Neuron (in vitro differentiated cells): Measurements from ENCODE around the gene SCGB1C2.

Experiments used
- H2AFZ ChIP-seq: one replicate; pipeline ENCODE4 v1.6.1; 2013; ENCODE audit warnings: low read depth, mild to moderate bottlenecking, inconsistent platforms, low read length, moderate library complexity
- H3K27me3 ChIP-seq: one replicate; pipeline ENCODE4 v1.6.1; 2013; ENCODE audit warnings: low read length; ENCODE audit not compliant: insufficient read depth
- H3K36me3 ChIP-seq: one replicate; pipeline ENCODE4 v1.6.1; 2013; ENCODE audit warnings: low read length; ENCODE audit not compliant: insufficient read depth
- H3K4me1 ChIP-seq: one replicate; pipeline ENCODE4 v1.6.1; 2013; ENCODE audit warnings: low read length; ENCODE audit not compliant: insufficient read depth
- H3K4me3 ChIP-seq: 2 replicates; pipeline ENCODE4 v1.5.1; 2013; ENCODE audit warnings: mild to moderate bottlenecking, low read length, moderate library complexity
- H3K9me3 ChIP-seq: one replicate; pipeline ENCODE4 v1.6.1; 2013; ENCODE audit warnings: low read length

SCGB1C2 gene

GRCh38 chr17:144936-145670 lies 7.7 kb downstream of the SCGB1C2 start:
- H3K9me3 ChIP-seq = no peaks in the 10 kb centered on the region
- no peak overlapping the region for H2AFZ ChIP-seq
- no peak overlapping the region for H3K4me3 ChIP-seq
- H3K4me1 ChIP-seq = no peaks in the 10 kb centered on the region
- no peaks in the 10 kb centered on the region for H3K36me3 ChIP-seq
- H3K27me3 ChIP-seq = no peaks in the 10 kb centered on the region

GRCh38 chr17:145671-146541 lies 8.5 kb downstream of the SCGB1C2 start:
- Histone ChIP-seq H3K9me3 (no peaks in the 10 kb centered on the region), H3K36me3 (no peaks in the 10 kb centered on the region), H3K27me3 (no peaks in the 10 kb centered on the region), H3K4me3 (no peak overlapping the region), H3K4me1 (no peaks in the 10 kb centered on the region), H2AFZ (no peak overlapping the region)

- Histone ChIP-seq H3K4me3 (no peak overlapping the region), H3K9me3 (no peaks in the 10 kb centered on the region), H2AFZ (no peak overlapping the region), H3K4me1 (no peaks in the 10 kb centered on the region), H3K27me3 (no peaks in the 10 kb centered on the region), H3K36me3 (no peaks in the 10 kb centered on the region)
These were observed 9.2 kb downstream of the SCGB1C2 start for GRCh38 chr17:146546-146945.

- H2AFZ ChIP-seq = no peak overlapping the region
- H3K4me1 ChIP-seq = no peaks in the 10 kb centered on the region
- no peaks in the 10 kb centered on the region for H3K36me3 ChIP-seq
- H3K27me3 ChIP-seq = no peaks in the 10 kb centered on the region
- H3K9me3 ChIP-seq = no peaks in the 10 kb centered on the region
- H3K4me3 ChIP-seq = no peak overlapping the region
These were observed 9.8 kb downstream of the SCGB1C2 start for GRCh38 chr17:146983-147761.

GRCh38 chr17:147796-148740 lies 10.7 kb downstream of the SCGB1C2 start:
- Histone ChIP-seq H3K9me3 (no peaks in the 10 kb centered on the region), H3K36me3 (no peaks in the 10 kb centered on the region), H3K4me3 (no peak overlapping the region), H2AFZ (no peak overlapping the region), H3K4me1 (no peaks in the 10 kb centered on the region), H3K27me3 (no peaks in the 10 kb centered on the region)

GRCh38 chr17:148757-149156 lies 11.4 kb downstream of the SCGB1C2 start:
- Histone ChIP-seq H2AFZ (no peak overlapping the region), H3K4me3 (no peak overlapping the region), H3K4me1 (no peaks in the 10 kb centered on the region), H3K36me3 (no peaks in the 10 kb centered on the region), H3K27me3 (no peaks in the 10 kb centered on the region), H3K9me3 (no peaks in the 10 kb centered on the region)

- Histone ChIP-seq H3K4me3 (no peak overlapping the region), H3K9me3 (no peaks in the 10 kb centered on the region), H2AFZ (no peak overlapping the region), H3K27me3 (no peaks in the 10 kb centered on the region), H3K4me1 (no peaks in the 10 kb centered on the region), H3K36me3 (no peaks in the 10 kb centered on the region)
These were observed 11.9 kb downstream of the SCGB1C2 start for GRCh38 chr17:149231-149630.

- Histone ChIP-seq H2AFZ (no peak overlapping the region), H3K36me3 (no peaks in the 10 kb centered on the region), H3K4me1 (no peaks in the 10 kb centered on the region), H3K4me3 (no peak overlapping the region), H3K9me3 (no peaks in the 10 kb centered on the region), H3K27me3 (no peaks in the 10 kb centered on the region)
These were observed 12.7 kb downstream of the SCGB1C2 start for GRCh38 chr17:149897-150584.

- no peaks in the 10 kb centered on the region for H3K4me1 ChIP-seq
- no peak overlapping the region for H3K4me3 ChIP-seq
- no peak overlapping the region for H2AFZ ChIP-seq
- H3K9me3 ChIP-seq = no peaks in the 10 kb centered on the region
- H3K27me3 ChIP-seq = no peaks in the 10 kb centered on the region
- no peaks in the 10 kb centered on the region for H3K36me3 ChIP-seq
These were observed 13.6 kb downstream of the SCGB1C2 start for GRCh38 chr17:151004-151403.

GRCh38 chr17:151886-152859 lies 14.8 kb downstream of the SCGB1C2 start:
- Histone ChIP-seq H2AFZ (no peak overlapping the region), H3K27me3 (no peaks in the 10 kb centered on the region), H3K9me3 (no peaks in the 10 kb centered on the region), H3K4me3 (no peak overlapping the region), H3K4me1 (no peaks in the 10 kb centered on the region), H3K36me3 (no peaks in the 10 kb centered on the region)

- Histone ChIP-seq H3K4me3 (no peak overlapping the region), H3K9me3 (no peaks in the 10 kb centered on the region), H2AFZ (no peak overlapping the region), H3K36me3 (no peaks in the 10 kb centered on the region), H3K27me3 (no peaks in the 10 kb centered on the region), H3K4me1 (no peaks in the 10 kb centered on the region)
These were observed 15.6 kb downstream of the SCGB1C2 start for GRCh38 chr17:152860-153420.
